ENCODE measurements around the gene MGAT5.

DNA sequence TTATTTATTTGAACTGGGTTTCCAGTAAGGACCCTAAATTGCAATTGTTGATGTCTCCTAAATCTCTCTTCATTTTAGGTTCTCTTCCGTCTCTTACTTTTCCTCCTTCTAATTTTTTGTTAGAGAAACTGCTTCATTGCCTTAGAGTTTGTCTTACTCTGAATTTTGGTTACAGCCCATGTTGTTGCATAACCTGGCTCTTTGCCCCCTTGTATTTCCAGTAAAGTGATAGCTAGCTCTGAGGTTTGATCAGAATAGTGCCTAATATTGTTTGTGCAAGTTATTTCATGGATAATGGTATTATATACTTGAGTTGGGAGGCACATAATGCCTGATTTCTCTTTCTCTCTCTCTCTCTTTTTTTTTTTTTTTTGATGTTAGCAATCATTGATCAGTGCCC is 71.8 kb downstream of the MGAT5 start:
- TF ChIP-seq ESRRG (CRISPR knock-in tag; IDR thresholded peaks at IDR 0.05), result no peak
- TF ChIP-seq RARB (CRISPR knock-in tag; IDR thresholded peaks at IDR 0.05), result no peak
- no peak for TF ChIP-seq BACH2 (CRISPR knock-in tag; IDR thresholded peaks at IDR 0.05; ENCODE audit: borderline replicate concordance)
- TF ChIP-seq, protein P1, sequence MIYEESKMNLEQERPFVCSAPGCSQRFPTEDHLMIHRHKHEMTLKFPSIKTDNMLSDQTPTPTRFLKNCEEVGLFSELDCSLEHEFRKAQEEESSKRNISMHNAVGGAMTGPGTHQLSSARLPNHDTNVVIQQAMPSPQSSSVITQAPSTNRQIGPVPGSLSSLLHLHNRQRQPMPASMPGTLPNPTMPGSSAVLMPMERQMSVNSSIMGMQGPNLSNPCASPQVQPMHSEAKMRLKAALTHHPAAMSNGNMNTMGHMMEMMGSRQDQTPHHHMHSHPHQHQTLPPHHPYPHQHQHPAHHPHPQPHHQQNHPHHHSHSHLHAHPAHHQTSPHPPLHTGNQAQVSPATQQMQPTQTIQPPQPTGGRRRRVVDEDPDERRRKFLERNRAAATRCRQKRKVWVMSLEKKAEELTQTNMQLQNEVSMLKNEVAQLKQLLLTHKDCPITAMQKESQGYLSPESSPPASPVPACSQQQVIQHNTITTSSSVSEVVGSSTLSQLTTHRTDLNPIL (CRISPR knock-in tag; IDR thresholded peaks at IDR 0.05; ENCODE audit: low read depth), result no peak
- no peak for TF ChIP-seq ZFP30 (CRISPR knock-in tag; IDR thresholded peaks at IDR 0.05)
- TF ChIP-seq TOX (CRISPR knock-in tag; IDR thresholded peaks at IDR 0.05; ENCODE audit: borderline replicate concordance), result no peak
- no peak for TF ChIP-seq ZNF8 (CRISPR knock-in tag; IDR thresholded peaks at IDR 0.05)
- no peak for TF ChIP-seq ISL1 (CRISPR knock-in tag; IDR thresholded peaks at IDR 0.05)
- no peak for TF ChIP-seq ZNF70 (CRISPR knock-in tag; IDR thresholded peaks at IDR 0.05)
- no peak for TF ChIP-seq ARNTL (CRISPR knock-in tag; IDR thresholded peaks at IDR 0.05; ENCODE audit: borderline replicate concordance, low read depth)
- TF ChIP-seq TCF4 (CRISPR knock-in tag; IDR thresholded peaks at IDR 0.05; ENCODE audit: borderline replicate concordance), result no peak
- TF ChIP-seq, protein P2, sequence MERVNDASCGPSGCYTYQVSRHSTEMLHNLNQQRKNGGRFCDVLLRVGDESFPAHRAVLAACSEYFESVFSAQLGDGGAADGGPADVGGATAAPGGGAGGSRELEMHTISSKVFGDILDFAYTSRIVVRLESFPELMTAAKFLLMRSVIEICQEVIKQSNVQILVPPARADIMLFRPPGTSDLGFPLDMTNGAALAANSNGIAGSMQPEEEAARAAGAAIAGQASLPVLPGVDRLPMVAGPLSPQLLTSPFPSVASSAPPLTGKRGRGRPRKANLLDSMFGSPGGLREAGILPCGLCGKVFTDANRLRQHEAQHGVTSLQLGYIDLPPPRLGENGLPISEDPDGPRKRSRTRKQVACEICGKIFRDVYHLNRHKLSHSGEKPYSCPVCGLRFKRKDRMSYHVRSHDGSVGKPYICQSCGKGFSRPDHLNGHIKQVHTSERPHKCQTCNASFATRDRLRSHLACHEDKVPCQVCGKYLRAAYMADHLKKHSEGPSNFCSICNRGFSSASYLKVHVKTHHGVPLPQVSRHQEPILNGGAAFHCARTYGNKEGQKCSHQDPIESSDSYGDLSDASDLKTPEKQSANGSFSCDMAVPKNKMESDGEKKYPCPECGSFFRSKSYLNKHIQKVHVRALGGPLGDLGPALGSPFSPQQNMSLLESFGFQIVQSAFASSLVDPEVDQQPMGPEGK (CRISPR knock-in tag; IDR thresholded peaks at IDR 0.05; ENCODE audit: borderline replicate concordance), result no peak
- no peak for TF ChIP-seq ZFP3 (CRISPR knock-in tag; IDR thresholded peaks at IDR 0.05)
- TF ChIP-seq, protein P3, sequence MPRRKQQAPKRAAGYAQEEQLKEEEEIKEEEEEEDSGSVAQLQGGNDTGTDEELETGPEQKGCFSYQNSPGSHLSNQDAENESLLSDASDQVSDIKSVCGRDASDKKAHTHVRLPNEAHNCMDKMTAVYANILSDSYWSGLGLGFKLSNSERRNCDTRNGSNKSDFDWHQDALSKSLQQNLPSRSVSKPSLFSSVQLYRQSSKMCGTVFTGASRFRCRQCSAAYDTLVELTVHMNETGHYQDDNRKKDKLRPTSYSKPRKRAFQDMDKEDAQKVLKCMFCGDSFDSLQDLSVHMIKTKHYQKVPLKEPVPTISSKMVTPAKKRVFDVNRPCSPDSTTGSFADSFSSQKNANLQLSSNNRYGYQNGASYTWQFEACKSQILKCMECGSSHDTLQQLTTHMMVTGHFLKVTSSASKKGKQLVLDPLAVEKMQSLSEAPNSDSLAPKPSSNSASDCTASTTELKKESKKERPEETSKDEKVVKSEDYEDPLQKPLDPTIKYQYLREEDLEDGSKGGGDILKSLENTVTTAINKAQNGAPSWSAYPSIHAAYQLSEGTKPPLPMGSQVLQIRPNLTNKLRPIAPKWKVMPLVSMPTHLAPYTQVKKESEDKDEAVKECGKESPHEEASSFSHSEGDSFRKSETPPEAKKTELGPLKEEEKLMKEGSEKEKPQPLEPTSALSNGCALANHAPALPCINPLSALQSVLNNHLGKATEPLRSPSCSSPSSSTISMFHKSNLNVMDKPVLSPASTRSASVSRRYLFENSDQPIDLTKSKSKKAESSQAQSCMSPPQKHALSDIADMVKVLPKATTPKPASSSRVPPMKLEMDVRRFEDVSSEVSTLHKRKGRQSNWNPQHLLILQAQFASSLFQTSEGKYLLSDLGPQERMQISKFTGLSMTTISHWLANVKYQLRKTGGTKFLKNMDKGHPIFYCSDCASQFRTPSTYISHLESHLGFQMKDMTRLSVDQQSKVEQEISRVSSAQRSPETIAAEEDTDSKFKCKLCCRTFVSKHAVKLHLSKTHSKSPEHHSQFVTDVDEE (CRISPR knock-in tag; IDR thresholded peaks at IDR 0.05), result no peak
